GM19099 (cell line): ENCODE data around the gene ELOVL5.

ENCODE experiments used
- POLR2A ChIP-seq: IDR thresholded peaks from 3 replicates; pipeline ENCODE4 v1.6.1; 2011; ENCODE audit warnings: low read depth; ENCODE audit not compliant: insufficient read length; ENCODE audit errors: extremely low read depth

ELOVL5 gene

GRCh38 chr6:53348371-53349208 lies at the start of gene ELOVL5:
Gene ELOVL5 (minus strand): TSS chr6:53348950. CDS start chr6:53295699, 53,251 bp downstream.
- TF ChIP-seq POLR2A = peak; percentile 68

- TF ChIP-seq POLR2A = no peak
These were observed 48.5 kb upstream of the ELOVL5 start for GRCh38 chr6:53397283-53397682.

- no peak for TF ChIP-seq POLR2A
These were observed 47.2 kb upstream of the ELOVL5 start for GRCh38 chr6:53395986-53396385.

GRCh38 chr6:53394704-53395103 lies 46.0 kb upstream of the ELOVL5 start:
- no peak for TF ChIP-seq POLR2A

- TF ChIP-seq POLR2A = no peak
These were observed 42.4 kb upstream of the ELOVL5 start for GRCh38 chr6:53391170-53391569.

- TF ChIP-seq POLR2A = no peak
These were observed 41.3 kb upstream of the ELOVL5 start for GRCh38 chr6:53390010-53390409.

- TF ChIP-seq POLR2A = no peak
These were observed 33.7 kb upstream of the ELOVL5 start for GRCh38 chr6:53382421-53382820.

- TF ChIP-seq POLR2A = no peak
These were observed 29.5 kb upstream of the ELOVL5 start for GRCh38 chr6:53378208-53378607.

GRCh38 chr6:53377793-53378192 lies 29.0 kb upstream of the ELOVL5 start:
- TF ChIP-seq POLR2A = no peak

GRCh38 chr6:53377289-53377688 lies 28.5 kb upstream of the ELOVL5 start:
- TF ChIP-seq POLR2A = no peak

GRCh38 chr6:53376661-53377226 lies 28.0 kb upstream of the ELOVL5 start:
- TF ChIP-seq POLR2A = no peak

GRCh38 chr6:53375847-53376246 lies 27.1 kb upstream of the ELOVL5 start:
- no peak for TF ChIP-seq POLR2A

- no peak for TF ChIP-seq POLR2A
These were observed 24.9 kb upstream of the ELOVL5 start for GRCh38 chr6:53373638-53374037.

- TF ChIP-seq POLR2A = no peak
These were observed 21.2 kb upstream of the ELOVL5 start for GRCh38 chr6:53369876-53370515.

GRCh38 chr6:53369051-53369450 lies 20.3 kb upstream of the ELOVL5 start:
- TF ChIP-seq POLR2A = no peak

GRCh38 chr6:53366128-53366641 lies 17.4 kb upstream of the ELOVL5 start:
- TF ChIP-seq POLR2A = no peak

- no peak for TF ChIP-seq POLR2A
These were observed 14.8 kb upstream of the ELOVL5 start for GRCh38 chr6:53363341-53364079.
